Measurements from ENCODE around the gene PLXNA2.

The PLXNA2 gene

DNA sequence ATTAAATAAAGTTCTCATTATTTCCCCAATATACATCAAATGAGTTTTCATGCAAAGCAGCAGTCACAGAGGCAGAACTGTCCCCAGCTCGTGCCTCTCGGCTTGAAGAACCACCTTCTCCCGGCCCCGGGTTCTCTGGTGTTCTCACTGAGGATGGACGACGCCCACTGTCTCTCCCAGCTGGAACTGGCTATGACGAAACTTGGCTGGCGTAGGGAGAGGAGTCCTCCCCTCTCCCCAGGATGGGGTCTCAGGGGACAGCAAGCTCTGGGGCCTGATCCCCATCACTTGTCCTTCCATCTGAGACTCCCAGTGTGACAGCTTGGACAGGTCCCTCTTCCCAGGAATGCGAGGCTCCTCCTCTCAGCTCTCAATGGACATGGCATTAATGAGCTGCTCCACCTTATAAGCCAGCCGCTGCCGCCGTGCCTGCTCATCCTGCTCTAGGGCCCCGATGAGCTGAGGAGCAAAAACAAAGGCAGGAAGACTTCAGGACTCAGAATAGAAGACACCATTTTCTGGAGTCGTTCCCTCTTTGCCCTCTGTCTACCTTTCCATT, 217.2 kb downstream of the PLXNA2 start:
- DNase-seq (ENCODE audit: insufficient read length, low spot score), result no peak
- no peak for TF ChIP-seq CTCF (IDR thresholded peaks at IDR 0.05; ENCODE audit: insufficient read depth, missing control alignments)
- FAIRE-seq, result no peak

GRCh38 chr1:208025031-208025430, 219.2 kb downstream of the PLXNA2 start:
- no peak for TF ChIP-seq CTCF (IDR thresholded peaks at IDR 0.05; ENCODE audit: insufficient read depth, missing control alignments)
- no peak for FAIRE-seq
- no peak for DNase-seq (ENCODE audit: insufficient read length, low spot score)

DNA sequence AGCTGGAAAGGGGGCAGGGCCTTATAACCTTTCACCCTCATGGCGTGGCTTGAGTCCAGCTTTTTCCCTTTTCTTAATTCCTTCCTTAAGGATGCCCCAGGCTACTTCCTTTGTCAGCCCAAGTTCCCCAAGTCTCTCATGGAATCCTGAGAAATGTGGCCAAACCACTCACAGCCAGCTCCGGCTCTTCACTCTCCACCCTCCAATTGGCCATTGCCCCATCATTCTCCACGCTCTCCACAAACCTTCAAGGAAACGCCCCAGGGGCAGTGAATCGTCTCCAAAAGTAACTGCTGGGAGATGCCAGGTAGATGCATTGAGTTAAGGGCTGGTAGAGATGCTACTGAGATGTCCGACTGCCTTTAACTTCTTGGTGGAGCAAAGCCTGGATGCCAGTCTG, 219.8 kb downstream of the PLXNA2 start:
- no peak for TF ChIP-seq CTCF (IDR thresholded peaks at IDR 0.05; ENCODE audit: insufficient read depth, missing control alignments)
- no peak for DNase-seq (ENCODE audit: insufficient read length, low spot score)
- FAIRE-seq, result no peak

DNA sequence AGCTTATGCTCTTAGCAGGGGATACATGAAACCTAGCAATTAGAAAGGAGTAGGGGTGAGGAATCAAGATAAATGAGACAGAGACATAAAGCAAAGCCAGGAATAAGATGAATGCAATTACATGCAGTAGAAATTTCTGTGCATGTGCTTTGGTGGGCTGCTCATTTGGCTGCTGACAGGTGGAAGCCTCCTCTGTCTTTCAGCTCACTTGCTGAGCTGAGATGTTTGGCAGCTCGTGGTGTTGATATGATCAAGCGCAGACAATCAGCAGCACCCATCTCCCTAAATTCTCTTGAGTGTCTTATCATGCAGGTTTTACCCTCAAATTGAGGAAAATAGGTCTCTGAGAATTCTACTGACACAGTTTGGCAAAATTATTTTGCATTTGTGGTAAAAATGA, 224.9 kb downstream of the PLXNA2 start:
- DNase-seq (ENCODE audit: insufficient read length, low spot score), result no peak
- no peak for FAIRE-seq
- TF ChIP-seq CTCF (IDR thresholded peaks at IDR 0.05; ENCODE audit: insufficient read depth, missing control alignments), result no peak

GRCh38 chr1:208015255-208015654, 228.9 kb downstream of the PLXNA2 start:
- no peak for TF ChIP-seq CTCF (IDR thresholded peaks at IDR 0.05; ENCODE audit: insufficient read depth, missing control alignments)
- FAIRE-seq (no peak), DNase-seq (ENCODE audit: insufficient read length, low spot score) (no peak)

GRCh38 chr1:208013210-208013609, 231.0 kb downstream of the PLXNA2 start:
- DNase-seq (ENCODE audit: insufficient read length, low spot score) (no peak), FAIRE-seq (no peak)
- no peak for TF ChIP-seq CTCF (IDR thresholded peaks at IDR 0.05; ENCODE audit: insufficient read depth, missing control alignments)

GRCh38 chr1:208012721-208013120, 231.5 kb downstream of the PLXNA2 start:
- no peak for FAIRE-seq
- no peak for TF ChIP-seq CTCF (IDR thresholded peaks at IDR 0.05; ENCODE audit: insufficient read depth, missing control alignments)

More at GRCh38 chr1:208012721-208013120, 231.5 kb downstream of the PLXNA2 start:
- DNase-seq (ENCODE audit: insufficient read length, low spot score), result no peak
